HG02759 (cell line): ENCODE results near the gene NFIA.
"Not testable (repeated sequence)": the region's sequence is repeated elsewhere in the genome, so short reads cannot be mapped to it uniquely, and the experiment has no call there.

ENCODE experiments used
- ATAC-seq: cut with Tn5 transposase; IDR thresholded peaks from one replicate; pipeline ENCODE4 v1.9.1; 2021; ENCODE audit warnings: mild to moderate bottlenecking, moderate library complexity; ENCODE audit not compliant: unreplicated experiment

Gene NFIA

DNA sequence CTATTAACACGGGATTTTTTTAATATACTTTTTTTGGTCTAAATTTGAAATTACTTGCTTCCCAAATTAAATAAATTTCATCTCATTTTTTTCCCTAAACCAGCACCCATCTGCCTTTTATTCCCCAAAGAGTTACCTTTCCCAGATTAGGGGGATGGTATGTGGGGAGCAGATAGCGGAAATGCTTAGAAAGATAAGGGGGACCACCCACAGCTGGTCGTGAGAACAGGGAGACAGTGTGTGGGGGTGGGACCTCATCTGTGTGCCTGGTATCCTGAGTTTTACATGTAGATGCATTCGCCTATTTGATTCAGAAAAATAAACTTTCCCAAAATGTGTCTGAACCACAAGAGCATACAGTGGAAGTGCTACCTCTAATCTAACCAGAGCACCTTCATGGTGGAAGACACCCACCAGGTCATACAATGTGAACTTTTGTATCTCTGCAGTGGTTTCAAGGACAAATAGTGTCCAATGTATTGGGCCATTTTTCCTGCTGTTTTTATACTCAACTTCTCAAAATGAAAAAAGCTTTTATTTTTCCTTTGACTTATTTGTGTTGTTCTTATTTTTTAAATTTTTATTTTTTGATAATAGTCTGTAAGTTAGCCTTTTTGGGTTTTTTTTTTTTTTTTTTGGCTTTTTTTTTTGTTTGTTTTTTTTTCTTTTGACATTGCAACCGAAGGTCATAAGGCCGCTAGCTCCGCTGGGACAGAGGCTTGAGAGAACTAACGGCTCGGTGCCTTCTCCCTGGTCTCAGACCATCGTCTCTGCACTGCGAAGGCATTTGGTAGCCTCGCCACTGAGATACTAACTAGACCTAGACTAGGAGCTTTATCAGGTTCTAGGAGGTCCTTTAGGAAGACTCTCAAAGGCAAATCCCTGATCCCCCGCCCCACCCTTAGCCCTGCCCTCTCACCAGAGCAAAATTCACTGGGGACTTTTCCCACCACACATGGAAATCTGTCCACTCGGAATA lies 379.3 kb downstream of the NFIA start:
- ATAC-seq: no peak

- no peak for ATAC-seq
These were observed 380.3 kb downstream of the NFIA start for GRCh38 chr1:61462628-61463027.

DNA sequence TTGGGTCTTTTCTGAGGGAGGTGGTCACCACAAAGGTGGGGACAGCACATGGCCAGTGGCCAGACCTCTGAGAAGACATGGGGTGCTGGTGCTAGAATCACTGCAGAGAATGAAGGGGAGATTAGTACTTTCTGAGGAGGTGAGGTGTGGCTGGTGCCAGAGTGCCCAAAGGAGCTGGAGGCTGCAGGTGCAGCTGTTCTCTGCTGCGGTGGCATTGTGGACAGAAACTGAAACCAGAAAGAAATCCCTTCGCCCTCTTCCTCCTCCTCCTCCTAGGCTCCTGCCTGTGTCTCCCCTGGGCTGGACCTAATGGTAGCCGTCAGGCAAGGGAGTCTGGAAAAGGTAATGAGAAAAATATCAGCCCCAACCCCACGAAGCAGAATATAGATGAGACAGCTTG lies 380.9 kb downstream of the NFIA start:
- ATAC-seq: no peak

GRCh38 chr1:61467836-61468235 lies 385.5 kb downstream of the NFIA start:
- not testable (repeated sequence) for ATAC-seq

DNA sequence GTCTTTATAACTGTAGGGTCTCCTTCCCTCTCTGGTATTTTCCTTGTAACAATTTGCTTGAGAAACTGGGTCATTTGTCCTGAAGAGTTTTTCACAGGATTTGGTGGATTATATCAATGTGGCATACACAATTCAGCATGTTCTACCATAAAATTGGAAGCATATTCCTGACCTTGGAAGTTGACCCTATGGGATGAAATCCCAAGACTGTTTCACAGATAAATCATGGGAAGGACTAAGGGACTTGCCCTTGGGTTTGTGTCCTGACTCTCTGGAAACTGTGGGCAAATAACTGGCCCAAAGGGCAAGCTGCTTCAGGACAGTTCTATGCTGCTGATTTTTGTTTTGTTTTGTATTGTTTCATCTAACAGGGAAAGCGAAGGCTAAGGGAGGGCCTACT lies 387.0 kb downstream of the NFIA start:
- ATAC-seq: no peak

DNA sequence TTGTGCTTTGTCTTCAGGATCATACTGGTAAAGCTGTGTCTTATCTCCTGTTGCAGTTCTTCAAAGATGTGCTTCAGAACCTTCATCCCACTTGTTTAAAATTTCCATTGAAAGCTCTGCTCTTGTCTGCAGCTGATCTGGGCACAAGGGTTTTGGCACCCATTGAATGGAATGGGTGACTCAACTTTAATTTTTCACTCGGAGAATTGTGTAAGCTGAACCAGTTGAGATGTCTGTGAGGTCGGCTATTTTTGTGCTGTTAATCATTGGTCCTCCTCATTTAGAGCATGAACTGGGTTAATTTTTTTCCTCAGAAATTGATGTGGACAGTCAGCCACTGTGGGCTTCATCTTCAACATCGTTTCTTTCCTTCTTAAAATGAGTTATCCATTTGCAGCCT lies 390.5 kb downstream of the NFIA start:
- ATAC-seq: no peak

DNA sequence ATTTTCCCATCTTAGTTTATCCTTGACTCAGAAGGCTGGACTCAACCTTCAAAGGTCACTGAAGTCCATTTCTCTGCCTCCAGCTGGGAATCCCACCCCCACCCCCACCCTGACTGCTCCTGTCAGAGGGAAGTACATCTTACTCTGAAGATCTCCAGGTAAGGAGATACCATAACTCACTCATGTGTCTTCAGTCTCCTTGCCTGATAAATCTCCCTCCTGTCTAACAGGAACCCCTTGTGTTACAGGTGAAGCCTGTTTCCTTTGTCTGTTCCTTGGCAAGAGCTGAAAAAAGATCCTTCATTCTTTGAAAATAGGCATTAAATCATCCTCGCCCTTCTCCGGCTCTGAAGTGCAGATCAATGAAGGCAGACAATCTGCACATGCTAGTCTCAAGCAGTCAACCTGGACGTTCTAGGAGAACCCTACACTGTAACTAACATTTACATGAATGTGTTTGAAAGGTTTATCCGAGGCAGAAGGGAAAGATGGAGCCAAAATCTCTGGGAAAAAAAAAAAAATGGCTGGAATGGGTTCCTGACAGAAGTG lies 392.0 kb downstream of the NFIA start:
- no peak for ATAC-seq

DNA sequence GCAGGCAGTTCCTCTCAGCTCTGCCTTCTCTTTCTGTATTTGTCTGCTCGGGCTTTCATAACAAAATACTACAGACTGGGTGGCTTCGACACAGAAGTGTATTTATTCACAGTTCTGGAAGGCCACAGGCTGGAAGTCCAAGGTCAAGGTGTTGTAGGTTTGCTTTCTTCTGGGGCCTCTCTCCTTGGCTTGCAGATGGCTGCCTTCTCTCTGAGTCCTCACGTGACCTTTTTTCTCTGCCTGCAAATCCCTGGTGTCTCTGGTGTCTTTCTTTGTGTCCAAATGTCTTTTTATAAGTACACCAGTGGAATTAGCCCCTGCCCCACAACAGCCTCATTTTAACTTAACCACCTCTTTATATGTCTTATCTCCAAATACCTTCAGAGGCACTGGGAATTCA lies 392.6 kb downstream of the NFIA start:
- no peak for ATAC-seq

DNA sequence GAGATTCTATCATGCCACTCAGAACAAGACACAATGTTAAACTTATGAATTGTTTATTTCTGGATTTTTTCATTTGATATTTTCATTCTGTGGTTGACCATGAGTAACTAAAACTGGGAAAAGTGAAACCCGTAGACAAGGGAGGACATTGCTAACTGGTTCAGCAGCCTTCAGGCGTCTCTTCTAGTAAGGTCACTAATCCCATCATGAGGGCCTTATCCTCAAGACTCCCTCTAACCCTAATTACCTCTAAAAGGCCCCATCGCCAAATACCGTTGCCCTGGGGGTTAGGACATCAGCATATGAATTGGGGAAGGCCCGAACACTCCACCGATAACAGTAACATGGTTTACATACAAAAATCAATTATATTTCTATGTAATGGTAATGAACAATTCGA lies 394.9 kb downstream of the NFIA start:
- no peak for ATAC-seq

DNA sequence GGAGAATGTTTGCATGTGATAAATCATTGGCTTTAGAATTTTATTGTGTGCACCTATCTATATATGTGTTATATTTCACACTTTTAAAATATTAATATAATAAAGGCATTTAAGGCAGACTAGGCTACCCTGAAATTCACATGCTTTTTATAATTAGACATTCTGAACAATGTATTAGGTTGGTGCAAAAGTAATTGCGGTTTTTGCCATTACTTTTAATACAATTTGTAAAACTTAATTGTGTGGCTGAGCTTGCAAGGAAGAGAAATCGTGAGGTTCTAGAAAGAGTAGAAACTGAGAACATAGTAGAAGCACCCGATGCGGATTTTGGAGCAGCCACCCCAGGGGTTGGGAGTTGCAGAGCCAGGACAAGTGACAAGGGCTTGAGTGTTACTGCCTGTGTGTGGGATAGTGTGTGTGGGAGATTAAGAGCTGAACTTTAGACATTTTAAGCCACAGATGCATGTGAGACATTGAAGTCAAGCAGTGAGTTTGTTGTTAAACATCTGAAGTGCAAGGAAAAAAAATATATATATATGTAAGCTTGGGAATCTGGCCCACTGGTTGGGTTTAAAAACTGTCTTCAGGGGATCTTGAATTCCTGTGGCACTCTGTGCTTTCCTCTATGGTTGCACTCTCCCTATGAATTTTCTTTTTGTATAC lies 398.0 kb downstream of the NFIA start:
- ATAC-seq: no peak

- no peak for ATAC-seq
These were observed 399.0 kb downstream of the NFIA start for GRCh38 chr1:61481315-61481715.

DNA sequence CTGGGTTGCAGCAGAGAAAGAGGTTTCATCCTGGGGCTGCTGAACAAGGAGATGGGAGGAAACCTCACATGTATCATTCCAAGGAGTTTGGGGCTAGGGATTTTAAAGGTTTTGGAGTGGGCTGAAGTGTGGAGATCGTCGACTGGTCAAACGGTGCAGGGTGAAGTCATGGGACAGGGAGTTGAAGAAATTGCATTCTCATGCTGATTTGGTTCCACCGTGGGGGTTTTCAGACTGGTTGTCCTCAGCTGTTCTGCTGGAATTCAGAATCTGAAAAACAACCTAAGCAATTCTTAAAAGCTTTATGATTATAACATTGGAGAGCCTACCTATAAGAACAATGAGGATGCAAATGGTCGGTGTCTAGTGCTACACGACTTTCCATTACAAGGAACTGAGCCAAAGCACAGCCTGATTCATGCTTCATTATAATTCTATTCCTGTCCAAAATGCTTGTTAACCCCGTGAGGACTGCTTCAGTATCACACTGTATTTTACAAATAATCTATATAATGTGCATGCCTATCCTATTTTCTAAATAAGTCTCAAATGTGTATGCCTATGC lies 399.9 kb downstream of the NFIA start:
- ATAC-seq: no peak

- ATAC-seq: no peak
These were observed 404.6 kb downstream of the NFIA start for GRCh38 chr1:61486783-61487536.

DNA sequence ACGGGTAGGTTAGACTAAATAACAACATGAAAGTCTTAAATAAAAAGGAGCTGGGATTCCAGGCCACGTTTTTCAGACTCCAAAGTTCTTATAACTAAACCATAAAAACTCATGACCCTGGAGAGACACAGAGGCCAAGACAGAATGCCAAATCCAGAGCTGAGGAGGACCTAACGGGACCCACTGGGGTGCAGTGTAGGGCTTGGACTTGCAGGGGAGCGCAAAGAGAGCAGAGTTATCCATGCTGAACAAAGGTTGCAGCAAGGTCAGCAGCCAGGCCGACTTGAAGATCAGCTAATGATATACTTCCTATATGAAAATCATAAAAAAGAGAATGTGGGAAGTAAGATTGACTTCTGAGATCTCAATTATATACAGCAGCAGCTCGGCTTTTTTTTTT lies 405.4 kb downstream of the NFIA start:
- ATAC-seq: no peak

DNA sequence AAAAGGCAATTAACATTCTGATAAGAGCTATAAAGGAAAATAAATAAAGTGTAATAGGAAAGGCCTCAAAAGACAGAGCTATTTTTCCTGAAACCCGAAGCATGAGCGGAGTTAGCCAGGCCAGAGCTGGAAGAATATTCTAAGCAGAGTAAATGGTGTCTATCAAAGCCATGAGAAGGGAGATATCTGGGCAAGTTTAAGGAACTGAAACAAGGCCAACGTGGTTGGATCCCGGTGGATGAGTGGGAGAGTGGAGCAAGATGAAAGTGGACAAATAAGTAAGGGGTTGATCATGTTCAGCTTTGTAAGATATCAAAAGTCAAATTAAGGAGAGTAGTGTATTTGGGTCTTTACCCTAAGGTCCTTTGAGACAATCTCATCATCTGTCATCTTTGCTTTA lies 408.6 kb downstream of the NFIA start:
- no peak for ATAC-seq

GRCh38 chr1:61491497-61491896 lies 409.1 kb downstream of the NFIA start:
- no peak for ATAC-seq

- no peak for ATAC-seq
These were observed 411.6 kb downstream of the NFIA start for GRCh38 chr1:61494000-61494399.

DNA sequence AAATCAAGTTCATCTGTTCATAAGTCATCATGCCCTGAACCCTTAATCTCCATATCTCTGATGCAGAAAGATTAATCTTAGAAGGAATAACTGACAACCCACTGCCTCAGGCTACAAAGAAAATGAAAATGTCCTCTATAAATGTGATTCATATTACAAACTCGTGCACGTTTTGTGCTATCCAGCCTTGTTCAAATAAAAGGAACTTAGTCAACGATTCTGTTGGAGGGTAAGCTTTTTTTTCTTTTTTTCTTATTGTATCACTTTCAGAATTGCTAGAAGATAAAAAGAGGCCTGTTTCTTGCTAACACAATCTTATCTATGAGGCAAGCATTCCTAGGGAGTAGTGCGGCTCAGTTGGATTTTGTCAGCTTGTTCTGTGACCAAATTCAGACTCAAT lies 414.1 kb downstream of the NFIA start:
- no peak for ATAC-seq

DNA sequence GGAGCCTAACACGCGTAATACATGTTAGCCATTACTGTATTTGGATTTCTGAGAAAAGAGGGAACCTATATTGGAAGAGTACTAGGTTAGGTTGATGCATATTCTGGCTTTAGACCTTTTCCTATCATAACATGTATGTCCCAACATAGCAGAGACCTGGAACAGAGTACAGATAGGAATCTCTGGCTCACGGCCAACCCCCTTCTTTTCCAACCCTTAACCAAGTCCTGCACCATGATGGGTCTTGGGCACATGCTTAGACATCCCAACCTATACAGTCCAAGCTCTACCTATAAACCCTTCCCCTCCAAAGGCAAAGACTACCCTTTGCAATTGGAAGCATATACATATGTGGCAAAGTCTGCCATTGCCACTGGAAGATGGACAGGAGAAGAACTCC lies 414.7 kb downstream of the NFIA start:
- no peak for ATAC-seq

DNA sequence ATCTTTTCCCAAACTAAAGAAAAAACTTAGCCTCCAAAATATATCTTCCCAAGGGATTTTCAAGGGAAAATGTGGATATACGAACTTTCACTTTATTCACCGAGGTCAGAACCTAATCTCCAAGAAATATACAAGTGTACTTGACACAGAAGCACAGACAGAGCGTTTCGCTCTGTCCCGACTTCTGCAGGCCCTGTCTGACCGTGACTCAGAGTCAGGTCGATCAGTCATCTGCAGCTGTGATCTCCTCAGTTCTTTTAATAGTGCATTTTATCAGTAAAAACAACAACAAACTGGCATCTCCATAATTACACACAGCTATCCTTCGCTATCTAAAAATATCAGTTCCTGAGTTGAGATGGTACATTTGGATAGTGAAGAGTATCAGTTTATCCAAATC lies 416.0 kb downstream of the NFIA start:
- no peak for ATAC-seq
